SK-N-SH (cell line): Measurements from ENCODE around the gene MZT1. TPM values are rescaled to one million over a fixed set of nuclear protein-coding genes. Genes with fewer than 3 reads are reported as not detected.

Experiments used
- CTCF ChIA-PET: fragments of 300-600, 350-600 bp; formaldehyde crosslinking; extraction: SDS; loops from one replicate; lab custom pipeline; 2021; lab: Yijun Ruan, JAX
- POLR2A ChIA-PET: fragments of 350-600 bp; sonication (Branson Sonifier 250); formaldehyde crosslinking; extraction: SDS; loops from one replicate; lab custom pipeline; 2020; ENCODE audit warnings: antibody characterized with exemption, inconsistent platforms; lab: Yijun Ruan, JAX
- DNase-seq: peaks from one replicate; pipeline ENCODE4 v3.0.0; 2012
- H2AFZ ChIP-seq: fragments of 200-600 bp; sonication (generic); 2 replicates; pipeline ENCODE4 v1.8.1; 2016; ENCODE audit warnings: antibody characterized with exemption, mild to moderate bottlenecking, low read depth
- H3F3A ChIP-seq: fragments of 200-600 bp; sonication (generic); replicated peaks from 2 replicates; pipeline ENCODE3; 2016; ENCODE audit warnings: antibody characterized with exemption, mild to moderate bottlenecking; ENCODE audit not compliant: insufficient read depth
- H3K27ac ChIP-seq, 2 experiments: fragments of 200-500 bp in 1 of 2; fragments of 200-600 bp in 1 of 2; sonication (Bioruptor generic) in 1 of 2; sonication (generic), shearing (Covaris generic) in 1 of 2; 2 replicates each; pipeline versions ENCODE4 v1.5.1 to v1.6.1; 2014 to 2016; ENCODE audit warnings: low read depth in 2 of 2, inconsistent platforms in 1 of 2, low read length in 1 of 2, mild to moderate bottlenecking in 1 of 2, mixed read lengths in 1 of 2
- H3K27me3 ChIP-seq: fragments of 200-600 bp; sonication (generic), shearing (Covaris generic); 2 replicates; pipeline ENCODE4 v1.6.1; 2016; ENCODE audit warnings: mixed run types; ENCODE audit not compliant: insufficient read depth
- H3K36me3 ChIP-seq, 2 experiments: fragments of 200-500 bp in 1 of 2; fragments of 200-600 bp in 1 of 2; sonication (Bioruptor generic) in 1 of 2; sonication (generic) in 1 of 2; replicated peaks in 1 of 2; 2 replicates each; pipeline versions ENCODE3 to v1.5.1; 2014 to 2016; ENCODE audit warnings: low read length in 1 of 2, mild to moderate bottlenecking in 1 of 2; ENCODE audit not compliant: insufficient read depth in 2 of 2, control insufficient read depth in 1 of 2
- H3K4me1 ChIP-seq, 2 experiments: fragments of 200-500 bp in 1 of 2; fragments of 200-600 bp in 1 of 2; sonication (Bioruptor generic) in 1 of 2; sonication (generic), shearing (Covaris generic) in 1 of 2; 2 replicates each; pipeline versions ENCODE4 v1.5.1 to v1.6.1; 2014 to 2016; ENCODE audit warnings: low read depth in 1 of 2, low read length in 1 of 2, mixed run types in 1 of 2; ENCODE audit not compliant: insufficient read depth in 2 of 2, control insufficient read depth in 1 of 2
- H3K4me2 ChIP-seq: fragments of 200-600 bp; sonication (generic), shearing (Covaris generic); 2 replicates; pipeline ENCODE4 v1.6.1; 2017; ENCODE audit warnings: mixed run types
- H3K4me3 ChIP-seq, 2 experiments: fragments of 200-500 bp in 1 of 2; fragments of 200-600 bp in 1 of 2; sonication (Bioruptor generic) in 1 of 2; sonication (generic), shearing (Covaris generic) in 1 of 2; 2 replicates each; pipeline versions ENCODE4 v1.5.1 to v1.8.1; 2014 to 2016; ENCODE audit warnings: low read depth in 2 of 2, inconsistent platforms in 1 of 2, low read length in 1 of 2, mild to moderate bottlenecking in 1 of 2, mixed read lengths in 1 of 2, moderate library complexity in 1 of 2
- H3K79me2 ChIP-seq: fragments of 200-600 bp; sonication (generic); 2 replicates; pipeline ENCODE4 v1.8.1; 2017; ENCODE audit warnings: mild to moderate bottlenecking; ENCODE audit not compliant: insufficient read depth
- H3K9ac ChIP-seq: fragments of 200-600 bp; sonication (generic); 2 replicates; pipeline ENCODE4 v1.6.1; 2017; ENCODE audit warnings: mixed run types
- H3K9me2 ChIP-seq: fragments of 200-600 bp; sonication (generic); 2 replicates; pipeline ENCODE4 v1.6.1; 2017; ENCODE audit warnings: mixed run types
- H3K9me3 ChIP-seq: fragments of 200-600 bp; sonication (generic); 2 replicates; pipeline ENCODE4 v1.6.1; 2017; ENCODE audit warnings: mixed run types, mild to moderate bottlenecking, moderate library complexity
- H4K20me1 ChIP-seq: fragments of 200-600 bp; sonication (generic); 2 replicates; pipeline ENCODE4 v1.6.1; 2017; ENCODE audit warnings: mild to moderate bottlenecking, mixed run types; ENCODE audit not compliant: insufficient read depth
- CHD2 ChIP-seq: fragments of 150-350 bp; IDR thresholded peaks from 2 replicates; pipeline ENCODE4 v1.6.1; 2018; ENCODE audit warnings: low read length; ENCODE audit not compliant: partially characterized antibody
- CTCF ChIP-seq: fragments of 200-600 bp; sonication (generic); IDR thresholded peaks from 2 replicates; pipeline ENCODE4 v1.6.1; 2017; ENCODE audit warnings: antibody characterized with exemption, mild to moderate bottlenecking, moderate library complexity
- ELF1 ChIP-seq: IDR thresholded peaks from 2 replicates; pipeline ENCODE4 v1.4.0; 2012
- FOSL2 ChIP-seq: IDR thresholded peaks from 2 replicates; pipeline ENCODE4 v1.4.0; 2012; ENCODE audit warnings: low read depth, mild to moderate bottlenecking, moderate library complexity, borderline replicate concordance
- FOXJ3 ChIP-seq: sonication (generic); formaldehyde crosslinking; IDR thresholded peaks from 2 replicates; pipeline ENCODE4 v1.5.1; 2020; ENCODE audit warnings: mild to moderate bottlenecking, missing genetic modification reagents
- FOXM1 ChIP-seq: IDR thresholded peaks from 2 replicates; pipeline ENCODE4 v1.4.0; 2012; ENCODE audit warnings: low read depth, mild to moderate bottlenecking
- IRF3 ChIP-seq: fragments of 150-350 bp; IDR thresholded peaks from 2 replicates; pipeline ENCODE4 v1.6.1; 2016; ENCODE audit warnings: mild to moderate bottlenecking, low read depth, low read length
- JUND ChIP-seq: IDR thresholded peaks from 2 replicates; pipeline ENCODE4 v1.4.0; 2012
- MAX ChIP-seq: IDR thresholded peaks from 2 replicates; pipeline ENCODE4 v1.4.0; 2012; ENCODE audit warnings: low read depth
- MEF2A ChIP-seq: IDR thresholded peaks from 2 replicates; pipeline ENCODE4 v1.4.0; 2012; ENCODE audit warnings: low read depth, borderline replicate concordance
- MXI1 ChIP-seq: IDR thresholded peaks from 2 replicates; pipeline ENCODE4 v1.6.1; 2012; ENCODE audit warnings: mild to moderate bottlenecking, low read depth, low read length, improper control_type of control experiment
- NFIC ChIP-seq: IDR thresholded peaks from 2 replicates; pipeline ENCODE4 v1.4.0; 2012; ENCODE audit warnings: borderline replicate concordance
- NRF1 ChIP-seq: IDR thresholded peaks from 2 replicates; pipeline ENCODE4 v1.6.1; 2012; ENCODE audit warnings: low read depth, mild to moderate bottlenecking, low read length
- POLR2AphosphoS5 ChIP-seq: IDR thresholded peaks from 2 replicates; pipeline ENCODE4 v1.6.1; 2012; ENCODE audit warnings: low read depth, low read length
- RAD21 ChIP-seq: IDR thresholded peaks from 2 replicates; pipeline ENCODE4 v1.6.1; 2012; ENCODE audit warnings: mild to moderate bottlenecking, low read length
- RXRA ChIP-seq: IDR thresholded peaks from 2 replicates; pipeline ENCODE4 v1.4.0; 2012; ENCODE audit warnings: low read depth, mild to moderate bottlenecking, borderline replicate concordance
- TAF1 ChIP-seq: IDR thresholded peaks from 2 replicates; pipeline ENCODE4 v1.6.1; 2012; ENCODE audit warnings: low read depth, mild to moderate bottlenecking, low read length, moderate library complexity, borderline replicate concordance
- TEAD4 ChIP-seq: IDR thresholded peaks from 2 replicates; pipeline ENCODE4 v1.4.0; 2012; ENCODE audit warnings: mild to moderate bottlenecking, borderline replicate concordance; ENCODE audit not compliant: insufficient read depth
- ZBTB33 ChIP-seq: IDR thresholded peaks from 2 replicates; pipeline ENCODE4 v1.4.0; 2012; ENCODE audit warnings: low read depth, borderline replicate concordance
- WGBS: methylation state at CpG from one replicate; pipeline ENCODE4 v1.1.6; 2017; ENCODE audit warnings: low lambda C conversion rate; 5-methylcytosine and 5-hydroxymethylcytosine counted together
- polyA plus RNA-seq, 3 experiments: library from polyadenylated mRNA; depleted of rRNA; stranded (reverse); fragments of >200 nt; gene quantifications; 2 replicates each; pipeline ENCODE4 v1.2.3, GENCODE V29; 2012
- TF ChIP-seq, protein P1 (sequence below): fragments of 150-350 bp; IDR thresholded peaks from 2 replicates; pipeline ENCODE4 v1.6.1; 2017; ENCODE audit warnings: antibody characterized with exemption, low read length, low read depth, borderline replicate concordance
- TF ChIP-seq, protein P2 (sequence below): IDR thresholded peaks from 2 replicates; pipeline ENCODE4 v1.4.0; 2012; ENCODE audit warnings: low read depth, borderline replicate concordance
- TF ChIP-seq, protein P3 (sequence below): IDR thresholded peaks from 2 replicates; pipeline ENCODE4; 2012

The MZT1 gene
- polyA plus RNA-seq, 1 of the 3 experiments (the other 2 are of a cell fraction), result 8.2 TPM

GRCh38 chr13:72727417-72728289, at the start of gene MZT1, which contains the start of gene BORA (continued):
- TF ChIP-seq NRF1, result peak; percentile 39; the same call in 1 of the 2 replicates
- TF ChIP-seq FOXM1, result peak; percentile 99
- TF ChIP-seq CHD2, result peak; percentile 79
- TF ChIP-seq, protein P1, sequence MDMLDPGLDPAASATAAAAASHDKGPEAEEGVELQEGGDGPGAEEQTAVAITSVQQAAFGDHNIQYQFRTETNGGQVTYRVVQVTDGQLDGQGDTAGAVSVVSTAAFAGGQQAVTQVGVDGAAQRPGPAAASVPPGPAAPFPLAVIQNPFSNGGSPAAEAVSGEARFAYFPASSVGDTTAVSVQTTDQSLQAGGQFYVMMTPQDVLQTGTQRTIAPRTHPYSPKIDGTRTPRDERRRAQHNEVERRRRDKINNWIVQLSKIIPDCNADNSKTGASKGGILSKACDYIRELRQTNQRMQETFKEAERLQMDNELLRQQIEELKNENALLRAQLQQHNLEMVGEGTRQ, result no peak
- peak; percentile 99 for TF ChIP-seq MAX
- TF ChIP-seq TAF1, result peak; percentile 80
- TF ChIP-seq FOXJ3 (CRISPR knock-in tag), result no peak
- TF ChIP-seq FOSL2, result no peak
- TF ChIP-seq RXRA, result no peak
- no peak for TF ChIP-seq TEAD4
- TF ChIP-seq, protein P2, sequence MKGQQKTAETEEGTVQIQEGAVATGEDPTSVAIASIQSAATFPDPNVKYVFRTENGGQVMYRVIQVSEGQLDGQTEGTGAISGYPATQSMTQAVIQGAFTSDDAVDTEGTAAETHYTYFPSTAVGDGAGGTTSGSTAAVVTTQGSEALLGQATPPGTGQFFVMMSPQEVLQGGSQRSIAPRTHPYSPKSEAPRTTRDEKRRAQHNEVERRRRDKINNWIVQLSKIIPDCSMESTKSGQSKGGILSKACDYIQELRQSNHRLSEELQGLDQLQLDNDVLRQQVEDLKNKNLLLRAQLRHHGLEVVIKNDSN, result no peak
- TF ChIP-seq, all 33 proteins: peak for 15

GRCh38 chr13:72774019-72774418, 46.6 kb upstream of the MZT1 start:
- DNase-seq, result no peak
- WGBS, result 97% methylated on average over 2 of the region's 2 CpGs
- H3K4me1 ChIP-seq, result peaks cover 0 to 1% of the 10 kb centered on the region in 2 experiments; a peak in 2 of 4 replicates
- no peak overlapping the region for H2AFZ ChIP-seq
- no peak for TF ChIP-seq MEF2A
- no peak for TF ChIP-seq NRF1
- no peak for TF ChIP-seq JUND
- no peak for TF ChIP-seq ELF1
- no peak for TF ChIP-seq MXI1
- TF ChIP-seq, protein P2, result no peak
- no peak for TF ChIP-seq NFIC
- TF ChIP-seq CTCF, result no peak
- TF ChIP-seq TEAD4, result no peak
- TF ChIP-seq RAD21, result no peak
- TF ChIP-seq, protein P3, sequence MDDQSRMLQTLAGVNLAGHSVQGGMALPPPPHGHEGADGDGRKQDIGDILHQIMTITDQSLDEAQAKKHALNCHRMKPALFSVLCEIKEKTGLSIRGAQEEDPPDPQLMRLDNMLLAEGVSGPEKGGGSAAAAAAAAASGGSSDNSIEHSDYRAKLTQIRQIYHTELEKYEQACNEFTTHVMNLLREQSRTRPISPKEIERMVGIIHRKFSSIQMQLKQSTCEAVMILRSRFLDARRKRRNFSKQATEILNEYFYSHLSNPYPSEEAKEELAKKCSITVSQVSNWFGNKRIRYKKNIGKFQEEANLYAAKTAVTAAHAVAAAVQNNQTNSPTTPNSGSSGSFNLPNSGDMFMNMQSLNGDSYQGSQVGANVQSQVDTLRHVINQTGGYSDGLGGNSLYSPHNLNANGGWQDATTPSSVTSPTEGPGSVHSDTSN, result no peak
- no peak for TF ChIP-seq ZBTB33
- no peak for TF ChIP-seq IRF3
- no peak for TF ChIP-seq POLR2AphosphoS5
- no peak for TF ChIP-seq FOXJ3 (CRISPR knock-in tag)
- peaks cover 5% of the 10 kb centered on the region; the same call in 1 of the 2 replicates for H4K20me1 ChIP-seq
- no peak overlapping the region for H3K4me3 ChIP-seq
- no peak overlapping the region for H3K27ac ChIP-seq
- POLR2A ChIA-PET, result no interaction called here
- no peak overlapping the region for H3K4me2 ChIP-seq
- H3K9me2 ChIP-seq, result no peaks in the 10 kb centered on the region
- peaks cover 14% of the 10 kb centered on the region for H3F3A ChIP-seq
- H3K79me2 ChIP-seq, result peaks cover 30% of the 10 kb centered on the region
- no peaks in the 10 kb centered on the region for H3K27me3 ChIP-seq
- H3K9ac ChIP-seq, result no peak overlapping the region
- peaks cover 94 to 99% of the 10 kb centered on the region in 2 experiments for H3K36me3 ChIP-seq
- no peaks in the 10 kb centered on the region for H3K9me3 ChIP-seq
- CTCF ChIA-PET, result no interaction called here
